GM13976 (cell line): ENCODE results near the gene IQGAP1.

Source experiments
- DNase-seq: peaks from one replicate; pipeline ENCODE4 v3.0.0; 2012; ENCODE audit warnings: low spot score
- CTCF ChIP-seq: IDR thresholded peaks from 2 replicates; pipeline ENCODE4 v1.5.1; 2012; ENCODE audit warnings: borderline replicate concordance, mild to moderate bottlenecking; ENCODE audit not compliant: insufficient read depth; ENCODE audit errors: extremely low read depth, missing control alignments, control extremely low read depth
- in situ Hi-C: fragments of 300-500 bp; cut with MboI; formaldehyde crosslinking; loops from one replicate; pipeline ENCODE4 v1.12.0; 2022; ENCODE audit warnings: low sequenced_read_pairs, mixed read lengths, inconsistent platforms; ENCODE audit not compliant: unreplicated experiment

IQGAP1 gene

GRCh38 chr15:90449206-90449735, 61.2 kb downstream of the IQGAP1 start:
- TF ChIP-seq CTCF, result no peak
- in situ Hi-C loops, result no loop called here

GRCh38 chr15:90451053-90451850, 63.2 kb downstream of the IQGAP1 start:
- no peak for TF ChIP-seq CTCF
- in situ Hi-C loops, result no loop called here
- no peak for DNase-seq

More at GRCh38 chr15:90449206-90449735, 61.2 kb downstream of the IQGAP1 start:
- DNase-seq, result no peak

GRCh38 chr15:90456236-90456635, 68.2 kb downstream of the IQGAP1 start:
- in situ Hi-C loops, result no loop called here
- no peak for TF ChIP-seq CTCF

GRCh38 chr15:90458061-90458460, 70.0 kb downstream of the IQGAP1 start:
- no peak for TF ChIP-seq CTCF
- in situ Hi-C loops, result no loop called here
- DNase-seq, result no peak

More at GRCh38 chr15:90456236-90456635, 68.2 kb downstream of the IQGAP1 start:
- no peak for DNase-seq

- TF ChIP-seq CTCF, result no peak
- no peak for DNase-seq
- in situ Hi-C loops, result no loop called here
Measured at GRCh38 chr15:90459368-90459767, 71.3 kb downstream of the IQGAP1 start.

- no peak for DNase-seq
- TF ChIP-seq CTCF, result no peak
- in situ Hi-C loops, result no loop called here
Measured at GRCh38 chr15:90460142-90460824, 72.2 kb downstream of the IQGAP1 start.
